ENCODE data around the gene KCTD8.
"Not testable (repeated sequence)": the region's sequence is repeated elsewhere in the genome, so short reads cannot be mapped to it uniquely, and the experiment has no call there.

KCTD8 gene

DNA sequence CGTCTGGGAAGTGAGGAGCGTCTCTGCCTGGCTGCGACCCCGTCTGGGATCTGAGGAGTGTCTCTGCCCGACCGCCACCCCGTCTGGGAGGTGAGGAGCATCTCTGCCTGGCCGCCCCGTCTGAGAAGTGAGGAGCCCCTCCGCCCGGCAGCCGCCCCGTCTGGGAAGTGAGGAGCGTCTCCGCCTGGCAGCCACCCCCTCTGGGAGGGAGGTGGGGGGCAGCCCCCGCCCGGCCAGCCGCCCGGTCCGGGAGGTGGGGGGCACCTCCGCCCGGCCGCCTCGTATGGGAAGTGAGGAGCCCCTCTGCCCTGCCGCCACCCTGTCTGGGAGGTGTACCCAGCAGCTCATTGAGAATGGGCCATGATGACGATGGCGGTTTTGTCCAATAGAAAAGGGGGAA is 280.8 kb downstream of the KCTD8 start:
- in situ Hi-C loops (cut with MboI; ENCODE audit: low sequenced_read_pairs) = not testable (repeated sequence)

- in situ Hi-C loops (cut with MboI; ENCODE audit: low sequenced_read_pairs) = no loop called here
These were observed 282.7 kb downstream of the KCTD8 start for GRCh38 chr4:44165938-44166337.

DNA sequence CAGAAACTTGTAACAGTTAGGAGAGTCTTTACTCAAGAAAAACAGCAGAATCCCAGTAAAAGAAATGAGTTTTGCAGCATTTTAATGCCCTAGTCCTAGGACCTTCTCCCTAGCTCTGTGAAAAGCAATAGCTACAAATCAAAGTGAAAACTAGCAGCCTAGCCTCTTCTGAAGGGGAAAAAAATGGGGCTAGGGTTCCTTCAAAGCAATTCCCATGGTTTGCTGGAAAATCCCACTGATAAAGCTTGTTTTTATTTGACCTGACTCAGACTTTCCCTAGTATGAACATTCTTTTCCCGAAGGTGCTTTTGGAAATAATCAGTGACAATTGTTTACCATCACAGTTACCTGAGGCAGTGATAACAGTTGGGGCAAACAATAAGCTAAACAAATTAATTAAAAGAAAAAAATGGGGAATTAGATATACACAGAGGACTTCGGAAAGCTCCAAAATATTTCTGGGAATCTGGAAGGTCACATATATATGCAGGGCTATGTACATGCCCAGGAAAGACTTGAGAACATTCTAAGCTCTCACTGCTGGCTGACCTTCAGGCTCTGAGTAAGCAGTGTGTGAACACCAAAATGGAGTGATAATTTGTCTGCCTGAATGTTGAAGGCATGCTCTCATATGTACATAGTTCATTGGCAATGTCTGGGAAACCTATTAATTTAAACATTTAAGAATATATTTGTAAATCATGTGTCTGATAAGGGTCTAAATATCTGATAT is 285.9 kb downstream of the KCTD8 start:
- in situ Hi-C loops (cut with MboI; ENCODE audit: low sequenced_read_pairs) = no loop called here

DNA sequence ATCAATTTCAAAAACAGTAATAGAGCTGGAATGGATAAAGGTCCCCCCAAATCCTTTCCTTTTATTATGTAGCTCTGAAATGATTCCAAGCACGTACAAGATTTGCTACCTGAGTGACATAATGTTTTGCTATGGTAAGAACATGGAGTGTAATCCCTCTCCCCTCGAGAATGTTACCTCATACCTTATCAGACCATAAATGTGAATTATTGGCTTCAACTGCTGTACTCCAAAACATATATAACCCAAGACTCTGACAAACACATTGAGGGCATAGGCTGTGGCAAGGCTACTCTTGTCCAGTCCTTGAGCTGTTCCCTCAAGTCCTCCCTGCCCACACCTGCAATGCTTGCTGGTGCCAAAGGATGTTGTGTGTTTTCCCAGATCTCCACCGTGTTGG is 286.9 kb downstream of the KCTD8 start:
- in situ Hi-C loops (cut with MboI; ENCODE audit: low sequenced_read_pairs) = no loop called here

- in situ Hi-C loops (cut with MboI; ENCODE audit: low sequenced_read_pairs) = no loop called here
These were observed 287.7 kb downstream of the KCTD8 start for GRCh38 chr4:44160776-44161367.

DNA sequence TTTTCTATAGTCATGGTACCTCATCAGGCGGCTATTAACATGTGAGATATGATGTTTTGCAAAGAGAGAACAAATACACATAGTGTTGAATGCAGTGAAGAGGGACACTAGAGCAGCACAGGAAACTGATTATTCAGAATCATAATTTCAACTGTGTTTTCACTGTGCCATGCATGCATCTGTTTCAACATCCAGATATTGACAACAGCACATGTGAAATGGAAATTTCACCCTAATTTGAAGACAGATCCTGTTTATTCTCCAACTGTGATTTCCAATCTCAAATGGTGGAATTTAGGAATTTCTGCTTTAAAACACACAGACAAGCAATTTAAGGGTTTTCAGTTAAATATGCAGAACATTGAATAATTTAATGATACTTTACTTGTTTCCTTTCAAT is 288.6 kb downstream of the KCTD8 start:
- in situ Hi-C loops (cut with MboI; ENCODE audit: low sequenced_read_pairs) = no loop called here

- in situ Hi-C loops (cut with MboI; ENCODE audit: low sequenced_read_pairs) = no loop called here
These were observed 290.9 kb downstream of the KCTD8 start for GRCh38 chr4:44157611-44158277.

DNA sequence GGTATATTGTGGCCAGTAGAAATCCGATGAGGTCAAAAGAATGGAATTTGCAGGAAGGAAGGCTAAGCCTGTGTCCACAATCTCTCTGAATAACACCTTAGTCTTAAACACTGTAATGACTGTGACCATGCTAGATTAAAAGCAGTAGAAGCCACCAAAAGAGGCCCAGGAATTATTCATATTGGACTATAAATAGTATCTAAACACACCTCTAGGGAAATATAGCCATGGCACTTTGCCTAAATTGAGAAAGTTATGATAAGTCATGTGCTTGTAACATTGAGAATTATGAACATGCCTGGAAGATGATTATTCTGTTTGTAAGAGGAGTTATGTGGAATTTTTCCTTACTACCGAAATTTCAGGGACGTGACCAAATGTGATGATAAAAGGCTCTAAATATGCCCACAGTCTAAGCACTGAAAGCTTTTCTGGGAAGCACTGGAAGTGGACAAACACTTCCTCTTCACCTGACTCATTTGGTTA is 298.5 kb downstream of the KCTD8 start:
- in situ Hi-C loops (cut with MboI; ENCODE audit: low sequenced_read_pairs) = no loop called here

- in situ Hi-C loops (cut with MboI; ENCODE audit: low sequenced_read_pairs) = no loop called here
These were observed 299.3 kb downstream of the KCTD8 start for GRCh38 chr4:44149282-44149681.

GRCh38 chr4:44147571-44148075 is 301.0 kb downstream of the KCTD8 start:
- in situ Hi-C loops (cut with MboI; ENCODE audit: low sequenced_read_pairs) = no loop called here

DNA sequence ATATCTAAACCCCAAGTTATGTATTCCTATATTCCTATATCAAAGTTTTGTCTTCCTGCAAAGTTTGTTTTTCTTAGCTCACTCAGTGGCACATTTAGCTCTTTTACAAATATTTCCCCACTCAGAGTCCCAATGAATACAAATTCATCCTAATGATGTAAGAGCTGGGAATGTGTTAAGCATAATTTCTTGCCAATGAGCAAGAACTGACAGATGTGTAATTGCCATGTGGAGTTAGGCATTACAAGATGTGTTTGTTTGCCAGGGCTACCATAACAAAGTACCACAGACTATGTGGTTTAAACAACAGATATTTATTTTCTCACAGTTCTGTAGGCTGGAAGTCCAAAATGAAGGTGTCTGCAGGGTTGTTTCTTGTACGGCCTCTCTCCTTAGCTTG is 302.1 kb downstream of the KCTD8 start:
- in situ Hi-C loops (cut with MboI; ENCODE audit: low sequenced_read_pairs) = no loop called here

- in situ Hi-C loops (cut with MboI; ENCODE audit: low sequenced_read_pairs) = no loop called here
These were observed 302.7 kb downstream of the KCTD8 start for GRCh38 chr4:44145868-44146267.

GRCh38 chr4:44132526-44132925 is 316.1 kb downstream of the KCTD8 start:
- in situ Hi-C loops (cut with MboI; ENCODE audit: low sequenced_read_pairs) = no loop called here
